ENCODE measurements around the gene CAPN7. TPM values are rescaled to one million over a fixed set of nuclear protein-coding genes. Genes with fewer than 3 reads are reported as not detected.

Gene CAPN7
- total RNA-seq, 2 experiments from 2014 or later = 23.9 to 27.7 TPM

DNA sequence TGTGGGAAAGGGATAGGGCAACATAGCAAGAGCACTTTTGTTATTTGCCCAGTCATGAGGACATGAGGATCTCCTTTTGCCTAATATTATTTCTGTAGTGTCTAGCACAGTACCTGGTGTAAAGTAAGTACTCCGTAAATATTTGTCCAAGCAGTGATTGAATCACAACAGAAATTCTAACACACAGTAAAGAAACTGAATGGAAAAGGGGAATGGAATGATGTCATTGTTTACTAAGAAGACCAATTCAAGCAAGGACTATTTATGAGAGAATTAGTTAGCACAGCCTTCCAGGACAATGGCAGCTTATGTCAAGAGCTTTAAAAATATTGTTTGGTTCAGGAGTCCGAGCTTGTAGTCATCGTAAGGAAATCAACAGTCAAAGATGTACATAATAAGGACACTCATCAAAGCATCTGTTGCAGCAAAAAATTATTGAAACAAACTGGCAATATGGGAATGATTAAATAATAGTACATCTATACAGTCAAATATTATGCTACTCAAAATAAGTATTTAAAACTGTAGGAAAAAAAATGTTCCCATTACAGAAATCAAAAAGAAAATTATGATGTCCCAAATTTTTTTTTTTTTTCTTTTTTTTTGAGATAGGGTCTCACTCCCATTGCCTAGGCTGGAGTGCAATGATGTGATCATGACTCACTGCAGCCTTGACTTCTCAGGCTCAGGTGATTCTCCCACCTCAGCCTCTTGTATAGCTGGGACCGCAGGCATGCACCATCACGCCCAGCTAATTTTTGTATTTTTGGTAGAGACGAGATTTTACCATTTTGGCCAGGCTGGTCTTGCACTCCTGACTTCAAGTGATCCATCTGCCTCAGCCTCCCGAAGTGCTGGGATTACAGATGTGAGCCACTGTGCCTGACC lies 17.9 kb downstream of the CAPN7 start:
- POLR2A ChIA-PET = no interaction called here
- CTCF ChIA-PET = no interaction called here

- ChIA-PET POLR2A (no interaction called here), CTCF (no interaction called here)
Measured at GRCh38 chr3:15228147-15228546, 22.1 kb downstream of the CAPN7 start.

DNA sequence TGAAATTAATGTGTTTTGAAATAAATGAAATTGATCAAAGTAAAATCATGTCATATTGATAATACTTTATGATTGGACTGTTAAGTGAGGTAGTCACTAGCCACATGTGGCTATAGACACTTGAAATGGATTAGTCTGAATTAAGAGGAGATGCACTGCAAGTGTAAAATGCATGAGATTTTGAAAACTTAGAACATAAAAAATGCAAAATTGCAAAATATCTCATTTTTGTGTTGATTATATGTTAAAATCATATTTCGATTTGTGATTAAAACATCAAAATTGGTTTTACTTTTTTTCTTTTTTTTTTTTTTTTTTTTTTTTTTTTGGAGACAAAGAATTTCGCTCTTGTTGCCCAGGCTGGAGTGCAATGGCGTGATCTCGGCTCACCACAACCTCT lies 23.2 kb downstream of the CAPN7 start:
- CTCF ChIA-PET = no interaction called here

GRCh38 chr3:15241341-15241740 lies 35.3 kb downstream of the CAPN7 start:
- ChIA-PET CTCF (interaction anchor here (1.0 kb wide), 1 partner anchor 38 kb away, joined by 3 read pairs; no protein-coding TSS in a partner anchor), POLR2A (no interaction called here)

More for the DNA sequence above, 23.2 kb downstream of the CAPN7 start:
- POLR2A ChIA-PET = no interaction called here

- CTCF ChIA-PET = interaction anchor here (0.7 kb wide), 1 partner anchor 162 kb away, joined by 3 read pairs; no protein-coding TSS in a partner anchor
- POLR2A ChIA-PET = no interaction called here
Measured at GRCh38 chr3:15243822-15244482, 37.9 kb downstream of the CAPN7 start.

- POLR2A ChIA-PET = no interaction called here
- CTCF ChIA-PET = interaction anchor here (0.7 kb wide), 1 partner anchor 9 kb away, joined by 3 read pairs; no protein-coding TSS in a partner anchor
Measured at GRCh38 chr3:15246186-15246585, 40.1 kb downstream of the CAPN7 start.

GRCh38 chr3:15253023-15253697 lies 47.1 kb downstream of the CAPN7 start:
- ChIA-PET CTCF (no interaction called here), POLR2A (no interaction called here)

GRCh38 chr3:15255215-15255614 lies 49.2 kb downstream of the CAPN7 start:
- CTCF ChIA-PET = interaction anchor here (0.8 kb wide), 1 partner anchor 9 kb away, joined by 3 read pairs; no protein-coding TSS in a partner anchor

GRCh38 chr3:15256861-15257341 lies 50.9 kb downstream of the CAPN7 start:
- POLR2A ChIA-PET = no interaction called here
- CTCF ChIA-PET = interaction anchor here (2.5 kb wide), 1 partner anchor 11 kb away, joined by 9 read pairs; no protein-coding TSS in a partner anchor

More at GRCh38 chr3:15255215-15255614, 49.2 kb downstream of the CAPN7 start:
- POLR2A ChIA-PET = no interaction called here

DNA sequence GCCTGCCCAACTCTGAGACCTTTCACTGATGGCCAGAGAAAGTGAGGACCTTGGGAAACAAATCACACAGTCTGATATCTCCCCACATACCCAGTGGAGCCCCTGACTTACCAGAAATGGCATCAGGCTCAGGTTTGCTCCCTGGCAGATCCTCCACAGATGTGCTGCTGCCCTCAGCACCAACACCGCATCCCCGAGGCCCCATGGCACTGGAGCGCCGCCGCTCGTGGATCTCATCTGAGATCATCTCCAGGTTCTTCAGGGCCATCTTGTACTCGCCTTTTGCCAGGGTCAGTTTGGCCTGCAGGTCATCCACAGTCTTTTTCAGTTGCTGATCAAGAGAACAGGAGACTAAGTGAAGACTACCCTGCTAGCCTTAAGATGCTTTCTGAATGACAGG lies 52.7 kb downstream of the CAPN7 start:
- ChIA-PET POLR2A (no interaction called here), CTCF (interaction anchor here (2.5 kb wide), 1 partner anchor 9 kb away, joined by 9 read pairs; no protein-coding TSS in a partner anchor)

DNA sequence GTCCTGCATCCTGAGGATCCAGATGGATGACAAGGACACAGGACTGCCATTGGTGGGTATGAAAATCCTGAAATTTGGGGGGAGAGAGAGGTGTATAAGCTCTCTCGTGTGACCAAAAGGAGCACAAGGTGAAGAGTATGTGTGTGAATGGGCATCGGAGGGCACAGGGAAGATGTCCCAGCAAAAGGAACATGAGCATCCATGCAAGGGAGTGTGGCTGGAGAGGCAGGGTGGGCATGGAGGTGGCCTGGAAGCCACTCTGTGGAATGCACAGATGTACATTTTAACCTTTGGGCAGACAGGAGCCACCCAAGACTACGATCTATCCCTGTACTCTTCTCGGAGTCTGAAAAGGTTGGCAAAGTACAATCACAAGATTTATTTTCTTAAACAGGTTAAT lies 54.5 kb downstream of the CAPN7 start:
- CTCF ChIA-PET = interaction anchor here (0.9 kb wide), 1 partner anchor 8 kb away, joined by 3 read pairs; no protein-coding TSS in a partner anchor
- POLR2A ChIA-PET = no interaction called here

DNA sequence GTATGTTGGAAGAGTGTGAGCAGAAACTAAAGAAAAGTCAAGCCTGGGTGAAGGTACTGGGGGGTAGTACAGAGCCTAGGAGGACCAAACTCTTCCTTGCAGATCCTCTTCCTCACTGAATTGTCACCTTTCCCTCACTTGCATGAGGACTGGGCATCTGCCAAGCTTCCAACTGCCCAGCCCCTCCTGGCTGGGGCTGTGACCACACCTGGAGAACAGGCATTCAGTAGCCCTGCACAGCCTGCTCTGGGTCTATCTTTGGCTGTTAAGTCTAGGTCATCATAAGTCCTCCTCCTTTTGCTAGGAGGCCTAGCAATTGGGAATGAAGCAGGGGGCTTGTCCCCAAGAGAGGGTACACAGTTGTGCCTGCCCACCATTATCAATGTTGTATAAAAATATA lies 55.2 kb downstream of the CAPN7 start:
- POLR2A ChIA-PET = no interaction called here
- CTCF ChIA-PET = no interaction called here

DNA sequence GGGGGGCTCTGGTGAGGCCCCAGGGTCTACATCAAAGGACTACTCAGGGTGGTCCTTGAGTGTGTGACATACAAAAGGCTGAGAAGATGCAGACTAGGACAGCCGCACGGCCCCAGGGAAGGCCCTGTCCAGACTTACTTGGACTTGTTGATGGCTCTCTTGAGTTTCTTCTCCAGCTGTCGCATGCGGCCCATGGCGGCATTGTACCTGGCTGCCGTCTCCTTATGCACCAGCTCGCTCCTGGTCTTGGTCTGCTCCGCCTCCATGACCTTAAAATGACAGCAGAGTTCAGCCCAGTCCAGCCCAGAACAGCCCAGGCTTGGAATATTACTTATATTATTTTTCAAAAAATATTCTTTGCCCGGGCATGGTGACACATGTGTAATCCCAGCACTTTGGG lies 56.0 kb downstream of the CAPN7 start:
- CTCF ChIA-PET = interaction anchor here (2.1 kb wide), 1 partner anchor 59 kb away, joined by 4 read pairs; no protein-coding TSS in a partner anchor
- POLR2A ChIA-PET = no interaction called here

DNA sequence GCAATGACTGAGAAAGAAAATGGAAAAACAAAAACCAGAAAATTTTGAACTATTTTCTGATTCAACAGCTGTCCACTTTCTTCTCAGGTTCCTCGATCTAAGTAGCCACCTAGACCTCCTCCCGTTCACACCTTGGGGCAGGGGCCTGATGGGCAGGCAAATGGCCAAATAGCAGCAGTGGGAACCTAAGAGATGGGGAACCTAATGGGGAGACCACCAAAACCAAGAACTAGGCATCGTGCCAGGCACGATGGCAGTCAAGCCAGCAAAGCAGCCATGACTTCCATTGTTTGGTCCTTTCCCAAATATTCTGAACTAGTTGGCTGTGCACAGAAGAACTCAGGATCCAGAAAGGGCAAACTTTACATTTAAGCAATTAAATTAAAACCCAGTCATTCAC lies 57.1 kb downstream of the CAPN7 start:
- POLR2A ChIA-PET = no interaction called here
- CTCF ChIA-PET = interaction anchor here (2.1 kb wide), 1 partner anchor 60 kb away, joined by 4 read pairs; no protein-coding TSS in a partner anchor

GRCh38 chr3:15263926-15264325 lies 57.9 kb downstream of the CAPN7 start:
- POLR2A ChIA-PET = no interaction called here
- CTCF ChIA-PET = interaction anchor here (0.8 to 8.2 kb wide), 6 partner anchors 48 to 141 kb away, joined by 3 to 102 read pairs (median 4); partner anchors contain the start of gene SH3BP5

- CTCF ChIA-PET = interaction anchor here (1.2 to 8.2 kb wide), 4 partner anchors 48 to 141 kb away, joined by 3 to 102 read pairs (median 22); partner anchors contain the start of gene SH3BP5
- POLR2A ChIA-PET = no interaction called here
Measured at GRCh38 chr3:15264486-15264885, 58.4 kb downstream of the CAPN7 start.

GRCh38 chr3:15265655-15266509 lies 59.8 kb downstream of the CAPN7 start:
- CTCF ChIA-PET = interaction anchor here (0.7 to 8.2 kb wide), 9 partner anchors 11 to 157 kb away, joined by 3 to 102 read pairs (median 4); partner anchors contain the start of gene SH3BP5
- POLR2A ChIA-PET = interaction anchor here (0.6 to 0.7 kb wide), 2 partner anchors 119 to 1848 kb away, joined by 3 read pairs; no protein-coding TSS in a partner anchor
